H1 (cell line): ENCODE results near the gene LTBP1. TPM values are rescaled to one million over a fixed set of nuclear protein-coding genes. Genes with fewer than 3 reads are reported as not detected.

ENCODE experiments used
- CTCF ChIA-PET: fragments of 300-600 bp; sonication (Branson Sonifier 250); formaldehyde crosslinking; loops from one replicate; lab custom pipeline; 2021; ENCODE audit not compliant: partially characterized antibody; lab: Charles Lee
- POLR2A ChIA-PET: fragments of 300-600 bp; sonication (Branson Sonifier 250); formaldehyde crosslinking; loops from one replicate; lab custom pipeline; 2021; ENCODE audit warnings: inconsistent platforms; ENCODE audit not compliant: partially characterized antibody; lab: Charles Lee
- DNase-seq, 2 experiments: peaks; one replicate each; pipeline versions ENCODE4 v3.0.0 to v3.0.0-alpha.2; 2010 to 2022; ENCODE audit warnings: low spot score in 2 of 2, low read depth in 1 of 2, mixed read lengths in 1 of 2
- FAIRE-seq: peaks from 2 replicates; lab custom pipeline; 2011; peaks lifted over from hg19 to GRCh38; lab: Jason Lieb, UNC
- H2AFZ ChIP-seq: 2 replicates; pipeline ENCODE4 v1.8.1; 2012; ENCODE audit warnings: low read length, inconsistent platforms
- H2AK5ac ChIP-seq: 2 replicates; pipeline ENCODE4 v1.6.1; 2013; ENCODE audit warnings: low read depth, low read length
- H2BK120ac ChIP-seq: replicated peaks from 2 replicates; pipeline ENCODE3; 2013; ENCODE audit warnings: low read depth, low read length, inconsistent platforms
- H2BK12ac ChIP-seq: 2 replicates; pipeline ENCODE4 v1.6.1; 2013; ENCODE audit warnings: low read depth, low read length
- H2BK15ac ChIP-seq: 2 replicates; pipeline ENCODE4 v1.6.1; 2013; ENCODE audit warnings: low read length
- H2BK20ac ChIP-seq: 2 replicates; pipeline ENCODE4 v1.6.1; 2013; ENCODE audit warnings: low read length
- H2BK5ac ChIP-seq: 2 replicates; pipeline ENCODE4 v1.6.1; 2013; ENCODE audit warnings: low read depth, low read length
- H3K14ac ChIP-seq: 2 replicates; pipeline ENCODE4 v1.6.1; 2013; ENCODE audit warnings: inconsistent platforms; ENCODE audit not compliant: insufficient read length
- H3K18ac ChIP-seq: 2 replicates; pipeline ENCODE4 v1.6.1; 2013; ENCODE audit warnings: low read length; ENCODE audit errors: extremely low read depth
- H3K23ac ChIP-seq: 2 replicates; pipeline ENCODE4 v1.6.1; 2013; ENCODE audit warnings: inconsistent platforms; ENCODE audit not compliant: insufficient read length
- H3K23me2 ChIP-seq: 2 replicates; pipeline ENCODE4 v1.6.1; 2013; ENCODE audit warnings: low read depth, low read length
- H3K27ac ChIP-seq: 2 replicates; pipeline ENCODE4 v1.6.1; 2011; ENCODE audit warnings: low read depth, low read length, inconsistent platforms
- H3K27me3 ChIP-seq, 4 experiments: replicated peaks in 1 of 4; 1 replicate in 1 of 4; 2 replicates in 3 of 4; pipeline versions ENCODE4 v1.6.1 to v1.8.1; 2011 to 2013; ENCODE audit warnings: low read length in 3 of 4, mild to moderate bottlenecking in 3 of 4, inconsistent platforms in 2 of 4, mixed read lengths in 2 of 4, moderate library complexity in 1 of 4; ENCODE audit not compliant: control insufficient read depth in 3 of 4, insufficient read depth in 3 of 4; ENCODE audit errors: extremely low read depth in 1 of 4
- H3K36me3 ChIP-seq, 4 experiments: 2 replicates each; pipeline versions ENCODE4 v1.6.1 to v1.8.1; 2011 to 2013; ENCODE audit warnings: mild to moderate bottlenecking in 4 of 4, low read length in 3 of 4, moderate library complexity in 2 of 4, control low read depth in 1 of 4, inconsistent platforms in 1 of 4; ENCODE audit not compliant: insufficient read depth in 4 of 4, control insufficient read depth in 2 of 4
- H3K4ac ChIP-seq: replicated peaks from 2 replicates; pipeline ENCODE3; 2013; ENCODE audit warnings: low read length, low read depth, mixed read lengths, inconsistent platforms; ENCODE audit not compliant: insufficient read length
- H3K4me1 ChIP-seq, 4 experiments: replicated peaks in 1 of 4; 1 replicate in 1 of 4; 2 replicates in 3 of 4; pipeline versions ENCODE4 v1.6.1 to v1.8.1; 2011 to 2013; ENCODE audit warnings: low read length in 3 of 4, inconsistent platforms in 2 of 4, mixed read lengths in 1 of 4; ENCODE audit not compliant: insufficient read depth in 4 of 4, control insufficient read depth in 3 of 4
- H3K4me2 ChIP-seq, 2 experiments: 2 replicates each; pipeline versions ENCODE4 v1.6.1 to v1.8.1; 2011 to 2013; ENCODE audit warnings: low read depth in 2 of 2, low read length in 2 of 2, control low read depth in 1 of 2, inconsistent platforms in 1 of 2, mild to moderate bottlenecking in 1 of 2; ENCODE audit not compliant: insufficient read depth in 1 of 2
- H3K4me3 ChIP-seq, 4 experiments: fragments of 200-600, 300-600 bp in 1 of 4; sonication (generic), shearing (Covaris generic), sonication (Bioruptor Twin) in 1 of 4; 2 replicates each; pipeline versions ENCODE4 v1.5.1 to v1.8.1; 2011 to 2016; ENCODE audit warnings: low read length in 4 of 4, low read depth in 3 of 4, control low read depth in 2 of 4, inconsistent platforms in 2 of 4, mild to moderate bottlenecking in 2 of 4, mixed read lengths in 1 of 4, moderate library complexity in 1 of 4; ENCODE audit not compliant: insufficient read depth in 2 of 4; ENCODE audit errors: extremely low read depth in 1 of 4
- H3K56ac ChIP-seq: replicated peaks from 2 replicates; pipeline ENCODE3; 2013; ENCODE audit warnings: low read depth, mild to moderate bottlenecking, mixed read lengths, low read length, inconsistent platforms; ENCODE audit not compliant: insufficient read length
- H3K79me1 ChIP-seq: 2 replicates; pipeline ENCODE4 v1.6.1; 2013; ENCODE audit warnings: low read depth, low read length, control low read depth
- H3K79me2 ChIP-seq, 2 experiments: 2 replicates each; pipeline versions ENCODE4 v1.6.1 to v1.8.1; 2012 to 2013; ENCODE audit warnings: low read length in 2 of 2, mild to moderate bottlenecking in 2 of 2, inconsistent platforms in 1 of 2; ENCODE audit not compliant: insufficient read depth in 2 of 2, control insufficient read depth in 1 of 2
- H3K9ac ChIP-seq, 4 experiments: replicated peaks in 1 of 4; 1 replicate in 1 of 4; 2 replicates in 3 of 4; pipeline versions ENCODE4 v1.6.1 to v1.8.1; 2011 to 2013; ENCODE audit warnings: low read depth in 3 of 4, low read length in 3 of 4, control low read depth in 2 of 4, mild to moderate bottlenecking in 2 of 4, moderate library complexity in 2 of 4, inconsistent platforms in 1 of 4; ENCODE audit errors: extremely low read depth in 1 of 4
- H3K9me3 ChIP-seq, 2 experiments: 2 replicates each; pipeline versions ENCODE4 v1.6.1 to v1.8.1; 2012 to 2013; ENCODE audit warnings: mild to moderate bottlenecking in 2 of 2, moderate library complexity in 2 of 2, control low read depth in 1 of 2, inconsistent platforms in 1 of 2, low read depth in 1 of 2, low read length in 1 of 2, mixed read lengths in 1 of 2; ENCODE audit not compliant: insufficient read depth in 2 of 2
- H4K20me1 ChIP-seq, 2 experiments: replicated peaks in 1 of 2; 2 replicates each; pipeline versions ENCODE3 to v1.8.1; 2011 to 2013; ENCODE audit warnings: inconsistent platforms in 2 of 2, low read length in 2 of 2, mild to moderate bottlenecking in 1 of 2; ENCODE audit not compliant: insufficient read depth in 2 of 2, control insufficient read depth in 1 of 2
- H4K5ac ChIP-seq: 2 replicates; pipeline ENCODE4 v1.6.1; 2013; ENCODE audit warnings: low read length, low read depth, mixed read lengths, inconsistent platforms; ENCODE audit not compliant: insufficient read length
- H4K8ac ChIP-seq: 2 replicates; pipeline ENCODE4 v1.8.0; 2013; ENCODE audit warnings: mild to moderate bottlenecking, moderate library complexity, low read length, inconsistent platforms; ENCODE audit not compliant: insufficient read depth; ENCODE audit errors: extremely low read depth
- H4K91ac ChIP-seq: replicated peaks from 2 replicates; pipeline ENCODE3; 2013; ENCODE audit warnings: low read length, mixed read lengths, inconsistent platforms; ENCODE audit not compliant: insufficient read length
- BACH1 ChIP-seq: IDR thresholded peaks from 2 replicates; pipeline ENCODE4 v1.6.1; 2012; ENCODE audit warnings: low read length, improper control_type of control experiment
- FOSL1 ChIP-seq: IDR thresholded peaks from 2 replicates; pipeline ENCODE4 v1.6.1; 2011; ENCODE audit warnings: mild to moderate bottlenecking, low read depth, low read length, moderate library complexity; ENCODE audit not compliant: insufficient read depth
- KDM1A ChIP-seq: fragments of 200-600, 300-600 bp; sonication (generic); IDR thresholded peaks from 2 replicates; pipeline ENCODE4 v1.7.1; 2016; ENCODE audit warnings: mild to moderate bottlenecking, low read length, borderline replicate concordance
- KDM4A ChIP-seq: IDR thresholded peaks from one replicate; pipeline ENCODE4 v1.7.1; 2012; ENCODE audit warnings: low read depth, mild to moderate bottlenecking, moderate library complexity, low read length, inconsistent platforms; ENCODE audit not compliant: severe bottlenecking
- POLR2A ChIP-seq, 2 experiments: IDR thresholded peaks; 1 replicate in 1 of 2; 2 replicates in 1 of 2; pipeline ENCODE4 v1.6.1; 2011; ENCODE audit warnings: low read depth in 2 of 2, low read length in 2 of 2, mild to moderate bottlenecking in 2 of 2; ENCODE audit errors: control extremely low read depth in 1 of 2
- RAD21 ChIP-seq, 2 experiments: IDR thresholded peaks in 1 of 2; conservative IDR thresholded peaks in 1 of 2; 2 replicates each; pipeline ENCODE4 v1.6.1; 2011; ENCODE audit warnings: low read depth in 2 of 2, low read length in 2 of 2, improper control_type of control experiment in 1 of 2, inconsistent platforms in 1 of 2, mild to moderate bottlenecking in 1 of 2, moderate library complexity in 1 of 2
- RBBP5 ChIP-seq: IDR thresholded peaks from 2 replicates; pipeline ENCODE4 v1.7.1; 2012; ENCODE audit warnings: low read depth, mild to moderate bottlenecking, inconsistent platforms, low read length, moderate library complexity, borderline replicate concordance
- SAP30 ChIP-seq: fragments of 300-600 bp; sonication (generic); IDR thresholded peaks from 2 replicates; pipeline ENCODE4 v1.7.1; 2012; ENCODE audit warnings: low read length, moderate library complexity, mild to moderate bottlenecking, inconsistent platforms; ENCODE audit not compliant: insufficient read depth, insufficient replicate concordance
- SIRT6 ChIP-seq: IDR thresholded peaks from one replicate; pipeline ENCODE4 v1.7.1; 2012; ENCODE audit warnings: low read length, inconsistent platforms
- TEAD4 ChIP-seq: IDR thresholded peaks from 2 replicates; pipeline ENCODE4 v1.6.1; 2012; ENCODE audit warnings: low read depth, low read length, inconsistent platforms, mixed read lengths
- YY1 ChIP-seq: IDR thresholded peaks from 2 replicates; pipeline ENCODE4 v1.6.1; 2011; ENCODE audit warnings: low read depth, mild to moderate bottlenecking, low read length
- WGBS, 2 experiments: shearing (Covaris generic) in 1 of 2; methylation state at CpG; one replicate each; pipeline versions ENCODE4 v1.1.6 to v1.1.7; 2013 to 2015; ENCODE audit warnings: low lambda C conversion rate in 2 of 2, mixed read lengths in 2 of 2, inconsistent platforms in 1 of 2, low coverage in 1 of 2, missing lambda C conversion rate in 1 of 2; ENCODE audit not compliant: insufficient replicate concordance in 2 of 2, insufficient coverage in 1 of 2, insufficient read length in 1 of 2; ENCODE audit errors: extremely low coverage in 1 of 2, missing lambda C conversion rate in 1 of 2; 5-methylcytosine and 5-hydroxymethylcytosine counted together
- polyA plus RNA-seq, 7 experiments: library from polyadenylated mRNA; depleted of rRNA in 3 of 7; stranded (reverse) in 5 of 7; unstranded in 2 of 7; fragments of >200 nt in 5 of 7; fragments of 200-250 nt in 2 of 7; gene quantifications; 1 replicate in 5 of 7; 2 replicates in 1 of 7; 4 replicates in 1 of 7; pipeline versions ENCODE4 v1.2.1 to v1.2.3, GENCODE V29; 2011 to 2013; ENCODE audit warnings: missing spikeins in 2 of 7, mixed read lengths in 2 of 7
- total RNA-seq: library from RNA; stranded (reverse); fragmentation: NEBNext Ultra II Directional; extraction: Animal tissue kit (Norgen Biotek cat#: 25700); gene quantifications from 2 replicates; pipeline ENCODE4 v1.2.1, GENCODE V29; 2021
- TF ChIP-seq, protein P1 (sequence below): IDR thresholded peaks from 2 replicates; pipeline ENCODE4 v1.6.1; 2012; ENCODE audit warnings: inconsistent platforms

Gene LTBP1
- total and polyA plus RNA-seq, 2 of the 8 experiments (the other 6 are each of a cell fraction or from before 2014, with no cell fraction given): 15.4 to 24.7 TPM

DNA sequence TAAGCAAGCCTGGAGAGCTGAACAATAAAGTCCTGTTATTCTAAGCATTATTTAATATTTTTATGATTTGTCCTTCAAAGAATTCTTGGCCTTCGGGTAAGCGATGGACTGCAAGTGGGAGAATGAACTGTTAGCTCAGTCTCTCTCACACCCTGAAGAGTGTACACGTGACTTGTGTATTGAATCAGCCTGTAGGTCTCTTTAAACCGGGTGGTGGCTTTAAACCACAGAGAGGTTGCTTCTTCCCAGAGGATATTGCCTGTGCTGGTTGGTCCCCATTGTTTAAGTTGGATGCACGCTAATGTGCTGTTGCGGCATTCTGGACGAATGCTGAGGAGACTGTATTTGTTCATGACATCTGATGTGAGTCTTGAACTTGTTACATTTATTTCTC is 183.3 kb downstream of the LTBP1 start:
- FAIRE-seq (no peak), DNase-seq (no peak)
- Histone ChIP-seq H4K5ac (no peak overlapping the region), H2BK120ac (no peak overlapping the region), H2AK5ac (no peak overlapping the region), H3K27me3 (no peaks in the 10 kb centered on the region), H3K79me1 (no peaks in the 10 kb centered on the region), H3K23ac (no peak overlapping the region), H2BK15ac (no peak overlapping the region), H3K4me3 (no peak overlapping the region), H3K9me3 (no peaks in the 10 kb centered on the region), H3K56ac (no peak overlapping the region), H3K4ac (no peak overlapping the region), H3K36me3 (no peaks in the 10 kb centered on the region), H3K9ac (no peak overlapping the region), H3K27ac (no peak overlapping the region), H4K8ac (no peak overlapping the region), H3K79me2 (no peaks in the 10 kb centered on the region), H3K4me2 (no peak overlapping the region), H2AFZ (no peak overlapping the region), H3K4me1 (peaks cover 0 to 6% (median 3%) of the 10 kb centered on the region in 4 experiments; a peak in 2 of 7 replicates), H2BK12ac (no peak overlapping the region), H3K23me2 (no peaks in the 10 kb centered on the region), H2BK20ac (no peak overlapping the region), H3K14ac (no peak overlapping the region), H4K20me1 (no peaks in the 10 kb centered on the region), H4K91ac (no peak overlapping the region), H2BK5ac (no peak overlapping the region), H3K18ac (no peak overlapping the region)
- ChIA-PET POLR2A (no interaction called here), CTCF (no interaction called here)
- WGBS, 2 experiments: 97% methylated on average over 7 of the region's 7 CpGs; no CpG with 5 or more reads in 1 of the 2 experiments
- TF ChIP-seq RBBP5 (no peak), SAP30 (no peak), TEAD4 (no peak), RAD21 (IDR thresholded peaks at IDR 0.05 in 1 of 2, conservative IDR thresholded peaks at IDR 0.05 in 1 of 2; ENCODE audit: low read depth in 2 of 2, low read length in 2 of 2) (no peak), BACH1 (no peak), KDM4A (no peak), SIRT6 (no peak), POLR2A (IDR thresholded peaks at IDR 0.05; ENCODE audit: control extremely low read depth in 1 of 2, low read depth in 2 of 2, low read length in 2 of 2) (no peak), YY1 (no peak), KDM1A (no peak), FOSL1 (no peak)
- TF ChIP-seq, protein P1, sequence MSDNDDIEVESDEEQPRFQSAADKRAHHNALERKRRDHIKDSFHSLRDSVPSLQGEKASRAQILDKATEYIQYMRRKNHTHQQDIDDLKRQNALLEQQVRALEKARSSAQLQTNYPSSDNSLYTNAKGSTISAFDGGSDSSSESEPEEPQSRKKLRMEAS: no peak
